Thyroid gland (tissue), 4 donors: ENCODE measurements around the gene MAP7. TPM values are rescaled to one million over a fixed set of nuclear protein-coding genes. Genes with fewer than 3 reads are reported as not detected.
A peak's percentile ranks its signal among the peaks of the same experiment; 100 is the strongest.

ENCODE experiments used
- DNase-seq, 2 donors: peaks; one replicate each; pipeline ENCODE4 v3.0.0-alpha.2; 2019
- H3K27ac ChIP-seq, 3 donors: fragments of 200-600 bp; sonication (generic); 1 replicate in 2 of 3; 2 replicates in 1 of 3; pipeline ENCODE4 v1.5.1; 2016 to 2019; ENCODE audit warnings: mild to moderate bottlenecking in 1 of 3, moderate library complexity in 1 of 3
- H3K27me3 ChIP-seq: fragments of 200-600 bp; sonication (generic); one replicate; pipeline ENCODE4 v1.5.1; 2019
- H3K36me3 ChIP-seq, 2 donors: fragments of 200-600 bp; sonication (generic); one replicate each; pipeline ENCODE4 v1.5.1; 2016 to 2019
- H3K4me1 ChIP-seq, 2 donors: fragments of 200-600 bp; sonication (generic); one replicate each; pipeline ENCODE4 v1.5.1; 2017 to 2019
- H3K4me3 ChIP-seq, 3 donors: fragments of 200-600 bp; sonication (generic); replicated peaks in 1 of 3; 1 replicate in 2 of 3; 2 replicates in 1 of 3; pipeline ENCODE4 v1.5.1; 2016; ENCODE audit warnings: mild to moderate bottlenecking in 1 of 3
- H3K9me3 ChIP-seq: fragments of 200-600 bp; sonication (generic); one replicate; pipeline ENCODE4 v1.5.1; 2017
- POLR2A ChIP-seq, 2 donors: fragments of 450-650 bp; IDR thresholded peaks; one replicate each; pipeline ENCODE4 v1.6.1; 2017; ENCODE audit warnings: antibody characterized with exemption in 2 of 2, mild to moderate bottlenecking in 2 of 2, moderate library complexity in 1 of 2
- WGBS, 2 donors: methylation state at CpG; one replicate each; pipeline ENCODE4 v1.1.5; 2017; 5-methylcytosine and 5-hydroxymethylcytosine counted together
- intact Hi-C: fragments of 100-400 bp; cut with DNase I; formaldehyde crosslinking; loops from one replicate; pipeline ENCODE4 v1.15.1; 2023
- total RNA-seq, 4 donors: library from RNA; depleted of rRNA; stranded (reverse); fragments of >200 nt; gene quantifications; one replicate each; pipeline ENCODE4 v1.2.3, GENCODE V29; 2016
- TF ChIP-seq, protein P1 (sequence below), 6 experiments: fragments of 200-600 bp in 3 of 6; fragments of 450-650 bp in 3 of 6; sonication (generic) in 3 of 6; IDR thresholded peaks; one replicate each; pipeline ENCODE4 v1.5.1; 2016 to 2019; ENCODE audit warnings: antibody characterized with exemption in 6 of 6, mild to moderate bottlenecking in 2 of 6, inconsistent platforms in 1 of 6, moderate library complexity in 1 of 6

Gene MAP7
- total RNA-seq, result 10 to 100 TPM; 24.5 to 46.0 (median 36.0) TPM

DNA sequence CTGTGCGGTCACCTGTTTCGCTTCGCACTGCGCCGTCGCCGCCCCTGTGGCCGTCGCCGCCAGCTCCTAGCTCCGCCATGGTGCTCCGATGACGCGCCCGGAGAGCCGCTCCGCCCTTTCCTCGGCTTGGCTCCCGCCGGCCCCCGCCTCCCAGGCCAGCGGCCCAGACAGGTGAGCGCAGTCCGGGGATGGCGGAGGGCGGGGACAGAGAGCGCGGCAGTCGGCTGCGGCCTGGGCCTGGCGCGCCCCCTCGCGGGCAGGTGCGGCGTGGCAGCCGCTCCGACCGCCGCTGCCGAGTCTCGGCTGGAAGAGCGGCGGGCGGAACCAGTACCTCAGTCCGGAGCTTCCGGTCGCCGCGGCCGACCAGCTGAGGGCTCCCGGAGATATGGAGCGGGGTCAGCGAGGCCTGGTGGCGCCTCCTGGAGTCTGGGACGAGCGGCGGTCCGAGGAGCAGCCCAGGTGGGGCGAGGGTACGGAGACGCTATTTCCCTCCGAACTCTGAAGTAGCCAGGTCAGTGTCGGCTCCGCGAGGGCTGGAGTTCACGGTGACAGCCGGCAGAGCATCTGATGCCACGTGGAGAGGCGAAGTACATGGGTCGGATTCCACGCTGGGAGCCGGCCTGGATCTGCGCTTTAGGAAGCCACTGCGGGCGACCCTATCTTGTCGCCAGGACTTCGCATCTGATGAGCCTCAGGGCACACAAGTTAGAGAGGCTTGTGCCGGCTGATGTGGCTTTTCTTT, at the start of gene MAP7:
Gene MAP7, minus strand, starts transcription at position 93 of the 742 bp plus-strand sequence. Its CDS starts 14 bp downstream, at position 79.
- Histone ChIP-seq H3K27ac (peak within 1 kb of the TSS; percentile 78 to 85 (median 83)), H3K27me3 (no peaks in the 10 kb centered on the region), H3K4me1 (peaks cover 0 to 13% of the 10 kb centered on the region in 2 donors), H3K9me3 (no peaks in the 10 kb centered on the region), H3K36me3 (no peaks in the 10 kb centered on the region), H3K4me3 (peak within 1 kb of the TSS; percentile 74 to 90 (median 81))
- TF ChIP-seq, protein P1, sequence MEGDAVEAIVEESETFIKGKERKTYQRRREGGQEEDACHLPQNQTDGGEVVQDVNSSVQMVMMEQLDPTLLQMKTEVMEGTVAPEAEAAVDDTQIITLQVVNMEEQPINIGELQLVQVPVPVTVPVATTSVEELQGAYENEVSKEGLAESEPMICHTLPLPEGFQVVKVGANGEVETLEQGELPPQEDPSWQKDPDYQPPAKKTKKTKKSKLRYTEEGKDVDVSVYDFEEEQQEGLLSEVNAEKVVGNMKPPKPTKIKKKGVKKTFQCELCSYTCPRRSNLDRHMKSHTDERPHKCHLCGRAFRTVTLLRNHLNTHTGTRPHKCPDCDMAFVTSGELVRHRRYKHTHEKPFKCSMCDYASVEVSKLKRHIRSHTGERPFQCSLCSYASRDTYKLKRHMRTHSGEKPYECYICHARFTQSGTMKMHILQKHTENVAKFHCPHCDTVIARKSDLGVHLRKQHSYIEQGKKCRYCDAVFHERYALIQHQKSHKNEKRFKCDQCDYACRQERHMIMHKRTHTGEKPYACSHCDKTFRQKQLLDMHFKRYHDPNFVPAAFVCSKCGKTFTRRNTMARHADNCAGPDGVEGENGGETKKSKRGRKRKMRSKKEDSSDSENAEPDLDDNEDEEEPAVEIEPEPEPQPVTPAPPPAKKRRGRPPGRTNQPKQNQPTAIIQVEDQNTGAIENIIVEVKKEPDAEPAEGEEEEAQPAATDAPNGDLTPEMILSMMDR (IDR thresholded peaks at IDR 0.05), result peak; percentile 44 to 100 (median 98)
- TF ChIP-seq POLR2A (IDR thresholded peaks at IDR 0.05), result peak; percentile 55 to 92
- intact Hi-C loops, result no loop called here
- DNase-seq, result peak; percentile 94 to 95
- 1 to 2% methylated on average over 35 to 36 of the region's 79 CpGs for WGBS, 2 donors

DNA sequence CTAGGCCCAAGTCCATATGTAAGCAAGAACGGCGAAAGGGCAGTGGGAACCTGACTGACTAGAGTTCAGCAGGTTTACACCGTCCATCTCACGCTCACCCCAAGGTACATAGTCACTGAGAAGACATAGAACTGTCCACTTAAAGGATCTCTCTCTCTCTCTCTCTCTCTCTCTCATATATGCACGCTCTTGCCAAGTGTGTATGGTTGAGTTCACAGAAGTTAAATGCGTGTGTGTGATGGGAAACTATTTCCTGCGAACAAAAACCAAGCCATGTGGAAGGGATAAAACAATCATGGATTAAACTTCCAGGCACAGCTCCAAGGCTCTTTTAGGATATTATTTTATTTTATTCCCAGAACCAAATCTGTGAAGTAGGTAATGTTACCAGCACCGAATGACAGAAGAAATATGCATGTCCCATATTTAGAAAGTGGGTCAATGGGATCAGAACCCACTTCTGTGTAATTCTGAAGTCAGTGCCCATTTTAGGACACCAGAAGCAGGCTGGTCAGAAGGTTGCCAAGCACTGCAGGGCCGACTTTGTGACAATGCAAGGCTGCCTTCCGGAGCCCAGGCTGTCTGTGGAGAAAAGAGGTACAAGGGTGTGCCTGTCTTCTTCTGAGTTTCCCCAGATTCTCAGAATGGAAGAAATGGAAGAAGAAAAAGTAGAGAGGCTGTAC, 49.2 kb upstream of the MAP7 start:
- no peaks in the 10 kb centered on the region for H3K27me3 ChIP-seq
- peak in 1 of 2 donors; percentile 14 for DNase-seq
- H3K4me3 ChIP-seq, result no peak overlapping the region
- intact Hi-C loops, result no loop called here
- peaks cover 48 to 60% of the 10 kb centered on the region in 2 donors for H3K4me1 ChIP-seq
- H3K27ac ChIP-seq, result peak overlapping the region in 2 of 3 donors; percentile 70 to 92
- TF ChIP-seq POLR2A (IDR thresholded peaks at IDR 0.05), result peak in 1 of 2 donors; percentile 18
- TF ChIP-seq, protein P1 (IDR thresholded peaks at IDR 0.05), result no peak
- H3K9me3 ChIP-seq, result no peaks in the 10 kb centered on the region
- H3K36me3 ChIP-seq, result no peaks in the 10 kb centered on the region
- 51 to 73% methylated on average over 10 of the region's 10 CpGs for WGBS, 2 donors

DNA sequence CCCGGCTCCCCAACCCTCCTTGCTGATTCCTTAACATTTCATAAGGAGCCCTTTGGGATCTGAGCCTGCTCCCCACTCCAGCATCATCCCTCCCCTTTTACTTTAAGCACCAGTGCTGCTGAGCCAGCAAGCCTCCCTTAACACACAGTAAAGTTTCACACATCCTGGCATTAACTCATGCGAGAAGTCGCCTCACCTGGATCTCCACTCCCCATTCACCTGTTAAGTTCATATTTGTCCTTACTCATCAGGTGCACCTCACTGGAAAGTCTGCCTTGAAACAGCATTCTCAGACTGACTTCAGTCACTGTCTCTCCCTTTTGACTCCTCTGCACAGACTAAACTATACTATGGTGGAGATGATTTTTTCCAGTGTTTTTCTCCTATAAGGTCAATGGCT, 47.8 kb upstream of the MAP7 start:
- intact Hi-C loops, result no loop called here
- Histone ChIP-seq H3K9me3 (no peaks in the 10 kb centered on the region), H3K27ac (peak overlapping the region in 2 of 3 donors; percentile 70 to 92), H3K4me3 (no peak overlapping the region), H3K27me3 (no peaks in the 10 kb centered on the region), H3K4me1 (peaks cover 38 to 52% of the 10 kb centered on the region in 2 donors), H3K36me3 (no peaks in the 10 kb centered on the region)
- TF ChIP-seq, protein P1 (IDR thresholded peaks at IDR 0.05), result no peak
- TF ChIP-seq POLR2A (IDR thresholded peaks at IDR 0.05), result no peak
- 91 to 93% methylated on average over 3 of the region's 3 CpGs for WGBS, 2 donors
- no peak for DNase-seq

DNA sequence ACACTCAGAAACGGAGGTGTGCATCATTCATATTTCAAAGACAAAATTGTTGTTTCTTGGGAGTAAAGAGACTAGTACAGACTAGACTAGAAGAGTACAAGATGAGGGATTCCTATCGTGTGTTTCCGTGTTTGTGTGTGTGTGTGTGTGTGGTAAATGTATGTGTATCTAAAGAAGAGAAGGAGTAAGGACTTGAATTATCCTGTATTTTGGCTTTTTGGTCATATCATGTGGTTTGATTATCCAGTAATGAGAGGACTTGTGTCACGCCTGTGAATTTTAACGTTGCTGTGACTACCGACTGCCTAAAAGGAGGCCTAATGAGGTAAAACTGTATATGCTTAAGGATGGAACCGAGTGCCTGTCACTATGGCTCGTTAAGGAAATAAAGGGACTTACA, 44.4 kb upstream of the MAP7 start:
- no peak for DNase-seq
- Histone ChIP-seq H3K27me3 (no peaks in the 10 kb centered on the region), H3K36me3 (peaks cover 19 to 23% of the 10 kb centered on the region in 2 donors), H3K4me1 (peaks cover 8 to 25% of the 10 kb centered on the region in 2 donors), H3K4me3 (no peak overlapping the region), H3K27ac (no peak overlapping the region), H3K9me3 (no peaks in the 10 kb centered on the region)
- intact Hi-C loops, result no loop called here
- TF ChIP-seq, protein P1 (IDR thresholded peaks at IDR 0.05), result no peak
- no peak for TF ChIP-seq POLR2A (IDR thresholded peaks at IDR 0.05)
- 97% methylated on average over 8 of the region's 8 CpGs for WGBS, 2 donors
